ENCODE results near the gene HS3ST5. TPM values are rescaled to one million over a fixed set of nuclear protein-coding genes. Genes with fewer than 3 reads are reported as not detected.

HS3ST5 gene
- total RNA-seq, 1 donor from 2014 or later: 0.11 TPM

DNA sequence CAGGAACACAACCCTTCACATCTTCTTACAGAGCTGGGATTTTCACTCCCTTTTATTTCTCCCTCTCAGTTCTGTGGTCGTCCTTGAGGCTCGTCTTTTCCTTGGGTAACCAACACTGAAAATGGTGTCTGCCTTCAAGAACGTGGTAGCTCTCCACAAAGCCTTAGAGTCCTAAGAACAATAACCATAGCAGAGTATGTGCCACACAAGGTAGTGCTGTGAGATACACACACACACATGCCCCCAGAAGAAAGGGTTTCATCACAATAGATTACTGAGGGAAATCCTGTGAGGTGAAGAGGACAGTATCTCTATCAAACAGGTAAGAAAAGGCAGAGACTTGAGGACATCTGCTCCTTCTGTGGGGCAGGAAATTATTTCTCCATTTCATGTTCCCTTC is 267.0 kb downstream of the HS3ST5 start:
- Mint-ChIP-seq H3K4me3 (ENCODE audit: unreplicated experiment) (no peak overlapping the region), H3K4me1 (ENCODE audit: unreplicated experiment) (no peaks in the 10 kb centered on the region), H3K36me3 (ENCODE audit: unreplicated experiment) (no peaks in the 10 kb centered on the region), H3K27me3 (ENCODE audit: unreplicated experiment) (no peaks in the 10 kb centered on the region), H3K27ac (ENCODE audit: unreplicated experiment) (no peak overlapping the region), H3K9me3 (ENCODE audit: unreplicated experiment) (no peaks in the 10 kb centered on the region)
- TF ChIP-seq, protein P1, sequence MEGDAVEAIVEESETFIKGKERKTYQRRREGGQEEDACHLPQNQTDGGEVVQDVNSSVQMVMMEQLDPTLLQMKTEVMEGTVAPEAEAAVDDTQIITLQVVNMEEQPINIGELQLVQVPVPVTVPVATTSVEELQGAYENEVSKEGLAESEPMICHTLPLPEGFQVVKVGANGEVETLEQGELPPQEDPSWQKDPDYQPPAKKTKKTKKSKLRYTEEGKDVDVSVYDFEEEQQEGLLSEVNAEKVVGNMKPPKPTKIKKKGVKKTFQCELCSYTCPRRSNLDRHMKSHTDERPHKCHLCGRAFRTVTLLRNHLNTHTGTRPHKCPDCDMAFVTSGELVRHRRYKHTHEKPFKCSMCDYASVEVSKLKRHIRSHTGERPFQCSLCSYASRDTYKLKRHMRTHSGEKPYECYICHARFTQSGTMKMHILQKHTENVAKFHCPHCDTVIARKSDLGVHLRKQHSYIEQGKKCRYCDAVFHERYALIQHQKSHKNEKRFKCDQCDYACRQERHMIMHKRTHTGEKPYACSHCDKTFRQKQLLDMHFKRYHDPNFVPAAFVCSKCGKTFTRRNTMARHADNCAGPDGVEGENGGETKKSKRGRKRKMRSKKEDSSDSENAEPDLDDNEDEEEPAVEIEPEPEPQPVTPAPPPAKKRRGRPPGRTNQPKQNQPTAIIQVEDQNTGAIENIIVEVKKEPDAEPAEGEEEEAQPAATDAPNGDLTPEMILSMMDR (IDR thresholded peaks at IDR 0.05): no peak
- DNase-seq (ENCODE audit: extremely low spot score, unreplicated experiment): no peak

DNA sequence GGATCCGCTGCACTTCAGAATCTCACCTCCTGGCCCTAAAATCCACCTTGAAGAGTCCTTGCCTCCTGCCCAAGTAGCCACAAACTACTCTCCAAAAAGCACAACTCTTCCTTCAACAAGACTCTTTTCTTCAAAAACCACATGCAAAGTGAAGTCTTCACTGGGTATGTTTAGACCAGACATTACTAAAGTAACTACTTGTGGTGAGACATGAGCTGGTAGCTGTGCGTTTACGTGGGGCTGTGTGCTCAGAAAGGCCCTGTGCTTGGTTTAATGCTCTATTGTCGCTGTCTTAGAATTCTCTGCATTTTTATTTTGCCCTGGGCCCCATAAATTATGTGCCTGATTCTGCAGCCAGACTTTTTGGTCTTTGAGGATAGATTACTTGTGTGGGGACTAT is 267.5 kb downstream of the HS3ST5 start:
- no peaks in the 10 kb centered on the region for H3K4me1 Mint-ChIP-seq (ENCODE audit: unreplicated experiment)
- no peaks in the 10 kb centered on the region for H3K9me3 Mint-ChIP-seq (ENCODE audit: unreplicated experiment)
- no peaks in the 10 kb centered on the region for H3K36me3 Mint-ChIP-seq (ENCODE audit: unreplicated experiment)
- no peak for DNase-seq (ENCODE audit: extremely low spot score, unreplicated experiment)
- TF ChIP-seq, protein P1 (IDR thresholded peaks at IDR 0.05): no peak
- H3K27me3 Mint-ChIP-seq (ENCODE audit: unreplicated experiment): no peaks in the 10 kb centered on the region
- H3K27ac Mint-ChIP-seq (ENCODE audit: unreplicated experiment): no peak overlapping the region
- H3K4me3 Mint-ChIP-seq (ENCODE audit: unreplicated experiment): no peak overlapping the region

DNA sequence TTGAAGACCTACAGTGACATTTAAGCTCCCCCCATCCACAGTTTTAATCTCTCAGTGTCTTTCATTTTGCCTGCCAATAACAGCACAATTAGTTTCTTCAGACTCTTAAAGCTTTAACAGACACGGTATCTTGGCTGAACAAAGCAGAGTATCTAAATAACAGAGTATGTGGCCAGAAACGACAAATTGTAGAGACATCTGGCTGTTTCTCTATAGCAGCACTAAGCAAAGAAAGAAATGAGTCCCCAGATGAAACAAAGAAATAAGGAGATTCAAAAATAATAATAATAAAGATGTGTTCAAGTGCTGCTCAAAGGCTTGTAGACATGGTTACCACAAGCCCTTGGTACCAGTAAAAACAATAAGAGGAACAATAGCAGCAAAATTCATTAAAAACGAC is 274.1 kb downstream of the HS3ST5 start:
- H3K4me1 Mint-ChIP-seq (ENCODE audit: unreplicated experiment): no peaks in the 10 kb centered on the region
- no peaks in the 10 kb centered on the region for H3K9me3 Mint-ChIP-seq (ENCODE audit: unreplicated experiment)
- no peaks in the 10 kb centered on the region for H3K36me3 Mint-ChIP-seq (ENCODE audit: unreplicated experiment)
- H3K27ac Mint-ChIP-seq (ENCODE audit: unreplicated experiment): no peak overlapping the region
- no peak for DNase-seq (ENCODE audit: extremely low spot score, unreplicated experiment)
- TF ChIP-seq, protein P1 (IDR thresholded peaks at IDR 0.05): no peak
- no peak overlapping the region for H3K4me3 Mint-ChIP-seq (ENCODE audit: unreplicated experiment)
- H3K27me3 Mint-ChIP-seq (ENCODE audit: unreplicated experiment): no peaks in the 10 kb centered on the region

DNA sequence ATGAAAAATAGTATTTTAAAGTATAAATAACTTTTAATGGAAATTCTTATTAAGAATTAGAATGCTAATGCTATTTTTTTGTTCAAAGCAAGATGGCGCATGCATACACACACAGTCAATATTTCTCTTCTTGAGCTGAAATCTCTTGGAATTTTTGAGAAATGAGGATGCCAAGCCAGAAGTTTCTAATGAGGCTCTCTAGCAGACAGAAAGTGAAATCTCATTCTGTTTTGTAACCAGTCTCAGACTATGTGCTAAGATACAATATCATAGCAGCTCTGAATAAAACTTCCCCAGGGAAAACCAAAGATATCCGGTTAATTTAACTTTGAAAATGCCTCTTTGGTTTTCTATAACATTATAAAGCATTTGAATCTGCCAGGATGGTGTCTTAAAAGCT is 274.7 kb downstream of the HS3ST5 start:
- Mint-ChIP-seq H3K36me3 (ENCODE audit: unreplicated experiment) (no peaks in the 10 kb centered on the region), H3K9me3 (ENCODE audit: unreplicated experiment) (no peaks in the 10 kb centered on the region), H3K27ac (ENCODE audit: unreplicated experiment) (no peak overlapping the region), H3K4me1 (ENCODE audit: unreplicated experiment) (no peaks in the 10 kb centered on the region), H3K4me3 (ENCODE audit: unreplicated experiment) (no peak overlapping the region), H3K27me3 (ENCODE audit: unreplicated experiment) (no peaks in the 10 kb centered on the region)
- TF ChIP-seq, protein P1 (IDR thresholded peaks at IDR 0.05): no peak
- no peak for DNase-seq (ENCODE audit: extremely low spot score, unreplicated experiment)

DNA sequence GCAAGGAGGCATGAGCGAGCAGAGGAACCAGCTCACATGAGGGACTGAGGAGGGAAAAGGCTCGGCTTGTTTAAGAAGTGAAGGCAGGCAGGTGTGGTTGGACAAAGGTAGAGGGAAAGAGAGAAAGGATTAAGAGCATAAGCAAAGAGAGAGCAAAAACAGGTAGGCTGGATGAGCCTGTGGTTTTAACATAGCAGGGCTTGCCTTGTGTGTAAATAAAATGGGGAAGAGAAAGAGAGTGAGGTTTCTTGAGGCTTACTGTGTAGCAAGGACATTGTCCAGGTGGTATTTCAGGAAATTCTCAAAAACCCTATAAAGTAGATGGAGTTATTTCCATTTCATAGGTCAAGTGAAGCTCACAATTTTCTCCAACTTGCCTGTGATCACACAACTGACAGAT is 278.0 kb downstream of the HS3ST5 start:
- TF ChIP-seq, protein P1 (IDR thresholded peaks at IDR 0.05): no peak
- Mint-ChIP-seq H3K4me1 (ENCODE audit: unreplicated experiment) (no peaks in the 10 kb centered on the region), H3K27me3 (ENCODE audit: unreplicated experiment) (no peaks in the 10 kb centered on the region), H3K9me3 (ENCODE audit: unreplicated experiment) (no peaks in the 10 kb centered on the region), H3K36me3 (ENCODE audit: unreplicated experiment) (no peaks in the 10 kb centered on the region), H3K4me3 (ENCODE audit: unreplicated experiment) (no peak overlapping the region), H3K27ac (ENCODE audit: unreplicated experiment) (no peak overlapping the region)
- no peak for DNase-seq (ENCODE audit: extremely low spot score, unreplicated experiment)

Measured in osteocyte (in vitro differentiated cells).